Trophoblast cell (in vitro differentiated cells and primary cell): ENCODE data around the gene OPTC.

Experiments
- DNase-seq, 2 donors: peaks; one replicate each; pipeline ENCODE4 v3.0.0-alpha.2; 2016
- H2AFZ ChIP-seq: 2 replicates; pipeline ENCODE4 v1.6.1; 2013; ENCODE audit warnings: low read length, moderate library complexity, mild to moderate bottlenecking; ENCODE audit not compliant: insufficient read depth, poor library complexity
- H2AK5ac ChIP-seq: 2 replicates; pipeline ENCODE4 v1.6.1; 2013; ENCODE audit warnings: mild to moderate bottlenecking, low read length
- H2BK120ac ChIP-seq: 2 replicates; pipeline ENCODE4 v1.6.1; 2013; ENCODE audit warnings: low read length, mild to moderate bottlenecking, moderate library complexity; ENCODE audit not compliant: insufficient read depth, poor library complexity
- H2BK12ac ChIP-seq: 2 replicates; pipeline ENCODE4 v1.6.1; 2013; ENCODE audit warnings: mild to moderate bottlenecking, low read length, moderate library complexity
- H2BK5ac ChIP-seq: 2 replicates; pipeline ENCODE4 v1.6.1; 2013; ENCODE audit warnings: low read length, low read depth, moderate library complexity, mild to moderate bottlenecking; ENCODE audit not compliant: poor library complexity
- H3K14ac ChIP-seq: 2 replicates; pipeline ENCODE4 v1.6.1; 2013; ENCODE audit warnings: mild to moderate bottlenecking, low read length
- H3K18ac ChIP-seq: 2 replicates; pipeline ENCODE4 v1.6.1; 2013; ENCODE audit warnings: mild to moderate bottlenecking, low read length
- H3K23ac ChIP-seq: 2 replicates; pipeline ENCODE4 v1.6.1; 2013; ENCODE audit warnings: low read length
- H3K27ac ChIP-seq: 2 replicates; pipeline ENCODE4 v1.5.1; 2013; ENCODE audit warnings: low read depth, mild to moderate bottlenecking, inconsistent platforms, low read length, moderate library complexity
- H3K27me3 ChIP-seq: 2 replicates; pipeline ENCODE4 v1.6.1; 2013; ENCODE audit warnings: inconsistent platforms, mild to moderate bottlenecking, low read length, moderate library complexity; ENCODE audit not compliant: insufficient read depth
- H3K36me3 ChIP-seq, 2 experiments: 1 replicate in 1 of 2; 2 replicates in 1 of 2; pipeline ENCODE4 v1.6.1; 2013; ENCODE audit warnings: low read length in 2 of 2, mild to moderate bottlenecking in 2 of 2, moderate library complexity in 1 of 2; ENCODE audit not compliant: insufficient read depth in 2 of 2, control insufficient read depth in 1 of 2
- H3K4ac ChIP-seq: 2 replicates; pipeline ENCODE4 v1.6.1; 2013; ENCODE audit warnings: low read depth, mild to moderate bottlenecking, low read length, moderate library complexity
- H3K4me1 ChIP-seq, 2 experiments: 1 replicate in 1 of 2; 2 replicates in 1 of 2; pipeline ENCODE4 v1.6.1; 2013; ENCODE audit warnings: low read length in 2 of 2, mild to moderate bottlenecking in 2 of 2, moderate library complexity in 1 of 2; ENCODE audit not compliant: insufficient read depth in 2 of 2, control insufficient read depth in 1 of 2
- H3K4me2 ChIP-seq: 2 replicates; pipeline ENCODE4 v1.6.1; 2013; ENCODE audit warnings: inconsistent platforms, mild to moderate bottlenecking, low read length, moderate library complexity
- H3K4me3 ChIP-seq: 2 replicates; pipeline ENCODE4 v1.5.1; 2013; ENCODE audit warnings: mild to moderate bottlenecking, low read depth, low read length, inconsistent platforms
- H3K79me1 ChIP-seq: one replicate; pipeline ENCODE4 v1.6.1; 2013; ENCODE audit warnings: low read length
- H3K79me2 ChIP-seq: 2 replicates; pipeline ENCODE4 v1.6.1; 2013; ENCODE audit warnings: low read length, mild to moderate bottlenecking; ENCODE audit not compliant: control insufficient read depth, insufficient read depth, poor library complexity
- H3K9ac ChIP-seq: 2 replicates; pipeline ENCODE4 v1.6.1; 2013; ENCODE audit warnings: mild to moderate bottlenecking, low read length
- H3K9me3 ChIP-seq: 2 replicates; pipeline ENCODE4 v1.6.1; 2013; ENCODE audit warnings: low read depth, mild to moderate bottlenecking, control low read depth, inconsistent platforms, low read length; ENCODE audit not compliant: insufficient read depth
- H4K12ac ChIP-seq: 2 replicates; pipeline ENCODE4 v1.6.1; 2013; ENCODE audit warnings: low read depth, mild to moderate bottlenecking, low read length, moderate library complexity
- H4K8ac ChIP-seq: 2 replicates; pipeline ENCODE4 v1.6.1; 2013; ENCODE audit warnings: low read depth, mild to moderate bottlenecking, low read length, moderate library complexity
- H4K91ac ChIP-seq: one replicate; pipeline ENCODE4 v1.6.1; 2013; ENCODE audit warnings: low read depth, mild to moderate bottlenecking, low read length, moderate library complexity
- WGBS: extraction: QIAGEN DNeasy Blood & Tissue Kit; methylation state at CpG from one replicate; pipeline ENCODE4 v1.1.7; 2013; ENCODE audit warnings: missing lambda C conversion rate; ENCODE audit not compliant: insufficient read length, insufficient coverage; ENCODE audit errors: extremely low coverage; 5-methylcytosine and 5-hydroxymethylcytosine counted together

OPTC gene

GRCh38 chr1:203511513-203511912, 17.6 kb downstream of the OPTC start:
- H3K18ac ChIP-seq = peak overlapping the region; percentile 85
- H4K12ac ChIP-seq = peak overlapping the region; percentile 49
- H3K79me1 ChIP-seq = peaks cover 73% of the 10 kb centered on the region
- no peaks in the 10 kb centered on the region for H3K36me3 ChIP-seq
- peak overlapping the region; percentile 78 for H3K4ac ChIP-seq
- H3K4me3 ChIP-seq = no peak overlapping the region
- no peak overlapping the region for H3K9ac ChIP-seq
- peak overlapping the region; percentile 94 for H3K27ac ChIP-seq
- peak overlapping the region; percentile 78 for H2BK5ac ChIP-seq
- DNase-seq = no peak
- H3K79me2 ChIP-seq = peaks cover 13% of the 10 kb centered on the region
- peak overlapping the region; percentile 45 for H3K14ac ChIP-seq
- H3K27me3 ChIP-seq = no peaks in the 10 kb centered on the region
- peaks cover 68 to 74% of the 10 kb centered on the region in 2 experiments for H3K4me1 ChIP-seq
- H2BK12ac ChIP-seq = peak overlapping the region; percentile 68
- H2AFZ ChIP-seq = peak overlapping the region; percentile 2
- no peaks in the 10 kb centered on the region for H3K9me3 ChIP-seq
- peak overlapping the region; percentile 91 for H2BK120ac ChIP-seq
- H4K91ac ChIP-seq = peak overlapping the region; percentile 94
- H3K23ac ChIP-seq = no peak overlapping the region
- H4K8ac ChIP-seq = peak overlapping the region; percentile 13
- no peak overlapping the region for H3K4me2 ChIP-seq
- no CpG with 5 or more reads among the region's 6 CpGs for WGBS
- peak overlapping the region; percentile 57 for H2AK5ac ChIP-seq

- Histone ChIP-seq H3K27me3 (no peaks in the 10 kb centered on the region), H3K23ac (no peak overlapping the region), H2AK5ac (peak overlapping the region; percentile 57), H3K18ac (peak overlapping the region; percentile 85), H2AFZ (no peak overlapping the region), H4K8ac (peak overlapping the region; percentile 13), H3K4me1 (peaks cover 68 to 74% of the 10 kb centered on the region in 2 experiments), H2BK12ac (peak overlapping the region; percentile 68), H3K9ac (no peak overlapping the region), H4K12ac (peak overlapping the region; percentile 49), H3K9me3 (no peaks in the 10 kb centered on the region), H4K91ac (peak overlapping the region; percentile 94), H3K36me3 (no peaks in the 10 kb centered on the region), H3K4me3 (no peak overlapping the region), H3K79me2 (peaks cover 13% of the 10 kb centered on the region), H3K4me2 (no peak overlapping the region), H3K14ac (peak overlapping the region; percentile 45), H3K4ac (peak overlapping the region; percentile 78), H2BK120ac (peak overlapping the region; percentile 91), H3K27ac (peak overlapping the region; percentile 94), H2BK5ac (peak overlapping the region; percentile 78), H3K79me1 (peaks cover 72% of the 10 kb centered on the region)
- no CpG with 5 or more reads among the region's 4 CpGs for WGBS
- no peak for DNase-seq
Observed at GRCh38 chr1:203511930-203512329, 18.0 kb downstream of the OPTC start.

- Histone ChIP-seq H3K4me2 (peak overlapping the region; percentile 20), H3K27ac (peak overlapping the region; percentile 94), H3K79me2 (peaks cover 10% of the 10 kb centered on the region), H4K8ac (peak overlapping the region; percentile 13), H3K4ac (peak overlapping the region; percentile 28), H2BK5ac (peak overlapping the region; percentile 78), H2AFZ (peak overlapping the region; percentile 18), H3K18ac (peak overlapping the region; percentile 44), H3K4me1 (peaks cover 68 to 74% of the 10 kb centered on the region in 2 experiments), H3K14ac (peak overlapping the region; percentile 45), H3K9me3 (no peaks in the 10 kb centered on the region), H4K91ac (peak overlapping the region; percentile 94), H3K9ac (no peak overlapping the region), H3K36me3 (no peaks in the 10 kb centered on the region), H3K27me3 (no peaks in the 10 kb centered on the region), H3K79me1 (peaks cover 71% of the 10 kb centered on the region), H2BK12ac (peak overlapping the region; percentile 68), H3K4me3 (no peak overlapping the region), H2AK5ac (peak overlapping the region; percentile 57), H2BK120ac (peak overlapping the region; percentile 91), H3K23ac (no peak overlapping the region), H4K12ac (peak overlapping the region; percentile 40)
- WGBS = no CpG with 5 or more reads among the region's 1 CpG
- no peak for DNase-seq
Observed at GRCh38 chr1:203512517-203512847, 18.5 kb downstream of the OPTC start.

GRCh38 chr1:203512848-203513584, 19.1 kb downstream of the OPTC start:
- Histone ChIP-seq H3K18ac (peak overlapping the region; percentile 90), H2BK5ac (peak overlapping the region; percentile 97), H4K91ac (peak overlapping the region; percentile 99), H2BK120ac (peak overlapping the region; percentile 100), H3K14ac (peak overlapping the region; percentile 91), H2AK5ac (peak overlapping the region; percentile 69), H2BK12ac (peak overlapping the region; percentile 90), H3K27me3 (no peaks in the 10 kb centered on the region), H3K36me3 (no peaks in the 10 kb centered on the region), H3K79me2 (peaks cover 12% of the 10 kb centered on the region), H3K9ac (no peak overlapping the region), H3K4me3 (no peak overlapping the region), H3K4me1 (peaks cover 70 to 76% of the 10 kb centered on the region in 2 experiments), H3K4ac (peak overlapping the region; percentile 90), H3K79me1 (peaks cover 73% of the 10 kb centered on the region), H4K12ac (peak overlapping the region; percentile 40), H3K4me2 (peak overlapping the region; percentile 34), H3K27ac (peak overlapping the region; percentile 99), H2AFZ (peak overlapping the region; percentile 18), H3K23ac (no peak overlapping the region), H3K9me3 (no peaks in the 10 kb centered on the region), H4K8ac (peak overlapping the region; percentile 87)
- WGBS = no CpG with 5 or more reads among the region's 10 CpGs
- DNase-seq = peak; percentile 74 to 86
